ENCODE data around the gene WWTR1.

WWTR1 gene

GRCh38 chr3:149473357-149474249, 184.2 kb downstream of the WWTR1 start:
- H3K36me3 Mint-ChIP-seq (ENCODE audit: low read depth): no peaks in the 10 kb centered on the region
- peaks cover 4% of the 10 kb centered on the region for H3K4me1 Mint-ChIP-seq (ENCODE audit: low read depth)
- H3K4me3 Mint-ChIP-seq: no peak overlapping the region
- H3K27ac Mint-ChIP-seq: no peak overlapping the region
- H3K27me3 Mint-ChIP-seq (ENCODE audit: low read depth): peaks cover 25% of the 10 kb centered on the region
- no peaks in the 10 kb centered on the region for H3K9me3 Mint-ChIP-seq

GRCh38 chr3:149472030-149472797, 185.6 kb downstream of the WWTR1 start:
- peaks cover 4% of the 10 kb centered on the region for H3K4me1 Mint-ChIP-seq (ENCODE audit: low read depth)
- no peaks in the 10 kb centered on the region for H3K36me3 Mint-ChIP-seq (ENCODE audit: low read depth)
- no peaks in the 10 kb centered on the region for H3K9me3 Mint-ChIP-seq
- peaks cover 28% of the 10 kb centered on the region for H3K27me3 Mint-ChIP-seq (ENCODE audit: low read depth)
- no peak overlapping the region for H3K27ac Mint-ChIP-seq
- no peak overlapping the region for H3K4me3 Mint-ChIP-seq

GRCh38 chr3:149470381-149470780, 187.4 kb downstream of the WWTR1 start:
- Mint-ChIP-seq H3K27ac (no peak overlapping the region), H3K4me3 (no peak overlapping the region), H3K4me1 (ENCODE audit: low read depth) (peaks cover 4% of the 10 kb centered on the region), H3K9me3 (no peaks in the 10 kb centered on the region), H3K36me3 (ENCODE audit: low read depth) (no peaks in the 10 kb centered on the region), H3K27me3 (ENCODE audit: low read depth) (peaks cover 25% of the 10 kb centered on the region)

GRCh38 chr3:149468504-149469212, 189.2 kb downstream of the WWTR1 start:
- Mint-ChIP-seq H3K27me3 (ENCODE audit: low read depth) (peaks cover 15% of the 10 kb centered on the region), H3K4me1 (ENCODE audit: low read depth) (peaks cover 4% of the 10 kb centered on the region), H3K27ac (no peak overlapping the region), H3K4me3 (no peak overlapping the region), H3K36me3 (ENCODE audit: low read depth) (no peaks in the 10 kb centered on the region), H3K9me3 (no peaks in the 10 kb centered on the region)

All from T-helper 1 cell treated with Interleukin-12 subunit alpha and Interleukin-12 subunit beta and Interleukin-4 antibody, amounts not matched to agents 30 μg/mL and 1 μg/mL, for 36 hours (primary cell).